Tibial artery (tissue), 4 donors: ENCODE data around the gene TMEM92.

Experiments used
- DNase-seq, 2 donors: peaks; one replicate each; pipeline ENCODE4 v3.0.0-alpha.2; 2019
- H3K27ac ChIP-seq, 2 donors: fragments of 200-600 bp; sonication (generic) in 1 of 2; 1 replicate in 1 of 2; 2 replicates in 1 of 2; pipeline ENCODE4 v1.5.1; 2018 to 2019; ENCODE audit warnings: mild to moderate bottlenecking in 1 of 2
- H3K27me3 ChIP-seq, 2 donors: fragments of 200-600 bp; sonication (generic) in 1 of 2; one replicate each; pipeline versions ENCODE4 v1.5.1 to v1.6.0; 2016 to 2019
- H3K36me3 ChIP-seq, 3 donors: fragments of 200-600 bp; sonication (generic) in 2 of 3; one replicate each; pipeline ENCODE4 v1.5.1; 2016 to 2019; ENCODE audit warnings: mild to moderate bottlenecking in 2 of 3
- H3K4me1 ChIP-seq, 4 donors: fragments of 200-600 bp; sonication (generic) in 2 of 4; 1 replicate in 3 of 4; 2 replicates in 1 of 4; pipeline ENCODE4 v1.5.1; 2016 to 2019
- H3K4me3 ChIP-seq, 2 donors: fragments of 200-600 bp; sonication (generic) in 1 of 2; 1 replicate in 1 of 2; 2 replicates in 1 of 2; pipeline ENCODE4 v1.5.1; 2018 to 2019; ENCODE audit warnings: mild to moderate bottlenecking in 2 of 2
- H3K9me3 ChIP-seq, 3 donors: fragments of 200-600 bp; sonication (generic) in 1 of 3; one replicate each; pipeline ENCODE4 v1.5.1; 2016 to 2019
- CTCF ChIP-seq, 2 experiments: fragments of 200-600 bp in 1 of 2; fragments of 450-650 bp in 1 of 2; IDR thresholded peaks; one replicate each; pipeline ENCODE4 v1.5.1; 2017 to 2019; ENCODE audit warnings: antibody characterized with exemption in 2 of 2, mild to moderate bottlenecking in 1 of 2, moderate library complexity in 1 of 2
- intact Hi-C: fragments of 100-400 bp; cut with DNase I; formaldehyde crosslinking; loops from one replicate; pipeline ENCODE4 v1.15.0; 2023; ENCODE audit warnings: low total_unique reads

The TMEM92 gene

DNA sequence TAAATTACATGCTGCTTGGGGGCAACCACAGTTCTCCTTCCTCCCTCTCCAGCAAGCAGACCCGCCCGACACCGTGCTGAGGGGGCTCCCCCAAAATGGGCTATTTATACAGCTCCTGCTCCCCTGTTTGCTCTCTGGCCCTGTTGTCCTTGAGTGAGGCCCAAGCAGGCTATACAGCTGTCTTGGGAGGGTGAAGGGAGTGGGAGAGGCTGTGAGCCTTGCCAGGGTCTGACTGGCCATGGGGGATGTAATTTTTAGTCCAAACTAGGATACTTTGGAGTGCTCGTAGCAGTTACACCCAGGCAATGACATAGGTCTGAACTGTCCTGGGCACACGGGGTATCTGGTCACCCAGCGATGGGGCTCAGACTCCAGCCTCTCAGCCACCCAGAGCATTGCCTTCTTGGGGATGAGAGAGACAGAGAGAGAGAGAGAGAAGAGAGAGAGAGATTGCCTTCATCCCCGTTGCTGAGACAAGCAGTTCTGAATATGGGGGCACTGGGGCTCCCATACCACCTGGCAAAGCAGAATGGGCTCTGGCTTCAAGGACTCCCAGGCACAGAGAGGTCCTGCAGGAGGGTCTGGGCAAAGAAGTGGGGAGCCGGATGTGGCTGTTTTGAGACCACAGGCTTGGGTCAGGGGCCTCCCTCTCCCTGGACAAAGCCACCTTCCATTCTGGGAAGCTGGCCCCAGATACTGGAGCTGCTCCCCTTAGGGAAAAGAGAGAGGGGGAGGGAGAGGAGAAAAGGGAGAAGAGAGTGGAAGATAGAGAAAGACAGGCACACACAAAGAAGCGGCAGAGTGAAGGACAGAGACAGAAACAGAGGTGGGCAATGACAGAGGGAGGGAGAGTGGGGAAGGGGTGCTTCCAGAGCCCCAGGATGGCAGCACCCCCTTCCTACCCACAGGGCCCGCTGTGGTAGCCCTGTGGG is 10.7 kb upstream of the TMEM92 start:
- H3K4me1 ChIP-seq: peaks cover 20 to 66% (median 60%) of the 10 kb centered on the region in 4 donors
- H3K4me3 ChIP-seq: no peak overlapping the region
- DNase-seq: peak in 1 of 2 donors; percentile 56
- no peak for TF ChIP-seq CTCF (IDR thresholded peaks at IDR 0.05)
- no peaks in the 10 kb centered on the region for H3K27me3 ChIP-seq
- intact Hi-C loops: no loop called here
- H3K36me3 ChIP-seq: no peaks in the 10 kb centered on the region
- peak overlapping the region; percentile 18 to 73 for H3K27ac ChIP-seq
- H3K9me3 ChIP-seq: no peaks in the 10 kb centered on the region

GRCh38 chr17:50264263-50265113 is 9.8 kb upstream of the TMEM92 start:
- intact Hi-C loops: loop anchor here (5.0 kb wide), 1 partner anchor 42 kb away; no protein-coding TSS in a partner anchor
- TF ChIP-seq CTCF (IDR thresholded peaks at IDR 0.05): no peak
- no peaks in the 10 kb centered on the region for H3K27me3 ChIP-seq
- DNase-seq: peak; percentile 26 to 71
- H3K4me3 ChIP-seq: no peak overlapping the region
- peaks cover 20 to 59% (median 51%) of the 10 kb centered on the region in 4 donors for H3K4me1 ChIP-seq
- no peaks in the 10 kb centered on the region for H3K9me3 ChIP-seq
- peak overlapping the region; percentile 25 to 73 for H3K27ac ChIP-seq
- H3K36me3 ChIP-seq: no peaks in the 10 kb centered on the region

GRCh38 chr17:50265212-50265611 is 9.1 kb upstream of the TMEM92 start:
- DNase-seq: peak; percentile 23 to 80
- no peaks in the 10 kb centered on the region for H3K27me3 ChIP-seq
- intact Hi-C loops: loop anchor here (5.0 kb wide), 1 partner anchor 43 kb away; no protein-coding TSS in a partner anchor
- no peak overlapping the region for H3K4me3 ChIP-seq
- H3K9me3 ChIP-seq: no peaks in the 10 kb centered on the region
- TF ChIP-seq CTCF (IDR thresholded peaks at IDR 0.05): no peak
- H3K27ac ChIP-seq: peak overlapping the region; percentile 25 to 73
- peaks cover 20 to 58% (median 47%) of the 10 kb centered on the region in 4 donors for H3K4me1 ChIP-seq
- no peaks in the 10 kb centered on the region for H3K36me3 ChIP-seq

GRCh38 chr17:50265690-50266315 is 8.5 kb upstream of the TMEM92 start:
- Histone ChIP-seq H3K27ac (peak overlapping the region; percentile 41 to 73), H3K27me3 (no peaks in the 10 kb centered on the region), H3K9me3 (no peaks in the 10 kb centered on the region), H3K36me3 (no peaks in the 10 kb centered on the region), H3K4me3 (no peak overlapping the region), H3K4me1 (peaks cover 20 to 58% (median 49%) of the 10 kb centered on the region in 4 donors)
- intact Hi-C loops: loop anchor here (5.0 kb wide), 1 partner anchor 44 kb away; no protein-coding TSS in a partner anchor
- peak in 1 of 2 donors; percentile 65 for DNase-seq
- no peak for TF ChIP-seq CTCF (IDR thresholded peaks at IDR 0.05)
